Measurements from ENCODE around the gene KLHL8.
"Not testable (repeated sequence)": the region's sequence is repeated elsewhere in the genome, so short reads cannot be mapped to it uniquely, and the experiment has no call there.

KLHL8 gene

DNA sequence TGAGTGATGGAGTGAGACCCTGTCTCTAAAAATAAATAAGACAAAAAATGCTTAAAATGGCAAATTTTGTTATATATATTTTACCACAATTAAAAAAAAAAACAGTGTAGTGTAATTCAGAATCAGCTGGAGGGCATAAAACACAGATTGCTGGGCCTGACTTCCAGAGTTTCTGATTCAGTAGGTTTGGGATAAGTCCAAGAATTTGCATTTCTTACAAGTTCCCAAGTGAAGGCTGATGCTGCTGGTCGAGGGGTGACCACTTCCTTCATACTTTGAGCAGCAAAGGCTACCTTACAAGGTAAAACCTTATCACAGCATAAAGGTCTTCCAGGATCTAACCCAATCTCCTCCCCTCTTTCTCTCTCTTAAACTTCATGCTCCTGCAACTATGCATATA is 40.7 kb downstream of the KLHL8 start:
- DNase-seq (ENCODE audit: low read depth), result no peak

DNA sequence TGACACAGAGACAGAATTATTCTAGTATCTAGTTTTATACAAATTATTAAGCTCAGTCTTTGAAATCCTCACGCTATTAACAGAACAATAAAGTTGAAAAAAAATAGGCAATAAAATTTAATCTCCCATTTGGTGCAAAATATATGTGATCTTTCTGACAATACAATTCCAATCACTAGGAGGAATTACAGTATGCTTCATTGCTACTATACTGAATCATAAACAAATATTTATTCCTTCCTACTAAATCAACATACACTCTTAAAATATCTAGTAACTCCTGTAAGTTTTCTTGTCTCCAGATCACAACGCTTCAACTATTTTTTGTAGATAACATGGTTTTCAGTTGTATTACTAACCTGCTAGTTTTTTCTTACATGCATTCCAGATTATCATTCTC is 45.7 kb downstream of the KLHL8 start:
- DNase-seq (ENCODE audit: low read depth), result no peak

DNA sequence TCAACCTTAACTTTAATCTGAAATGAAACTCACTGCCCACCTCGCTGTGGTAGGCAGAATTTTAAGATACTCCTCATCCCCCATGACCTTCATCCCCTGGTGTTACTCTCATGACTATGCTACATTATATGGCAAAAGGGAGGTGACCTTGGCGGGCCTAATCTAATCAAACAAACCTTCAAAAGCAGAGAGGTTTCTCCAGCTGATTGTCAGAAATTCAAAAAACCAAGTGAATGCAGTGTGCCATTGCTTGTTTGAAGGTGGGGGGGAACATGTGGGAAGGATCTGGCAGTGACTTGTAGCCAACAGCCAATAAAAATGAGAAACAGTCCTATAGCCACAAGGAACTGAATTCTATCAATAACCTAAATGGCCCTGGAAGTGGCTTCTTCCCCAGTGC is 48.5 kb downstream of the KLHL8 start:
- DNase-seq (ENCODE audit: low read depth), result no peak

DNA sequence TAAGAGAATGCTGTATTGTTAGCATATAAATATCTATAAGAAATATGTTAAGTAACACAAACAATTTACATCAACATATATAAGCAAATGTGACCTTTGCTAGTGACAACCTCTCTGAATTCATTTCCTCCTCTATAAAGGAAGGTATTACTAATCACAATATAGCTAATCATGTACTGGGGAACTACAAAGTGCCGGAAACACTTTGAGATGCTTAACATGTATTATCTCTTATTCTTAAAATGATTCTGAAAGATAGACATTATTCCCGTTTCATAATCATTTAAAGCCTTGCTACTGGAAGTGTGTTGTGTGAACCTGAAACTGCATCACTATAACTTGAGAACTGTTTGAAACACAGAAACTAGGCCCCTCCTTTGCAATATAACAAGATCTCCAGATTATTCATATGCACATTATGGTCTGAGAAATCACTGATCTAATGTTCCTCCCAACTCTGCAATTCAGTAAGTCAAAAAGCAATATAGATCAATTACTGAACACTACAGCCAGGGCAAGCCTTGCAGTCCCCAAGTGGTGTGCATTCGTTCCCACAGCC is 54.0 kb downstream of the KLHL8 start:
- DNase-seq (ENCODE audit: low read depth), result no peak

DNA sequence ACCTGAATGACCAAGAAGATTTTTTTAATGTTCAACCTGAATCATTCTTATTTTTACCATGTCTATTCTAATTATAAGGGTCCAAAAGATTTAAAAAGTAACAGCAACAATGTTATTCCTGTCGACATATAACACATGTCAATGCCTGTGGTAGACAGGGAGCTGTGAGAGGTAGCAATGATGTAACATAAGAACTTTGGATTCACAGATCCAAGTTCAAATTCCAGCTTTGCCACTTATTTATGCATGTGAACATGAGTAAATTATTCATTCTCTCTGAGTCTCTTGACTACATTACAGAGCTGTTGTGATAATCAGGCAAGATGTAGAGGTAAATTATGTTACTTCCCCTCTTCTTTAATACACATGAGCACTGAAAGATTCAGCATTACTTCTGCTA is 54.5 kb downstream of the KLHL8 start:
- DNase-seq (ENCODE audit: low read depth), result no peak

DNA sequence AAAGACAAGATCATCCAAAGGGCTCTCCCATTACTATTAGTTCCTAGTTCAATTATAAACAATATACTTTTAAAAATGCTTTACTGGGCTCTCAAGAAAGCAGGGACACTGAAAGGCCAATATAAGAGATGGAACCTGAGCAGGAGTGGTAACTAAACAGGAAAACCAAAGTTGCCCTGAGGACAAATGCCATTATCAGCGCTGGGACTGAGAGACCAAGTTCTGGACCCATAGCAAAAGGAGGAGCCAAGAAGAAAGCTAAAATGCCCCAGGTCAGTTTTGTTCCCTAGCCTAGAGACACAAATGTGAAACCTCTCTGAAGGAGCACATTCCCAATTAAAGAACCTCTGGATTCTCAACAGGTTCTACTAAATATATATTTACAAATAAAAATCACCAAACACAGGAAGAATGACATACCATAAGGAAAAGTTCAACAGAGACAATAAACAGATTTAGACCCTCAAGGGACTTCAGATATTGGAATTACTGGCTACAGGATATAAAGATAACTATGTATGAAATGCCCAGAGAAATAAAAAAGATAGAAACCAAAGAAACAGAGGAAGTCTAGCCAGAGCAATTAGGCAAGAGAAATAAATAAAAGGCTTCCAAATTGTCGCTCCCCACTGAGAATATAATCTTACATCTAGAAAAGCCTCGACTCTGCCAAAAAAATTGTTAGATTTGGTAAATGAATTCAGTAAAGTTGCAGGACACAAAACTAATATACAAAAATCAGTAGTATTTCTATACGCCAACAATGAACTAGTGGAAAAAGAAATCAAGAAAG is 67.1 kb downstream of the KLHL8 start:
- no peak for DNase-seq (ENCODE audit: low read depth)

DNA sequence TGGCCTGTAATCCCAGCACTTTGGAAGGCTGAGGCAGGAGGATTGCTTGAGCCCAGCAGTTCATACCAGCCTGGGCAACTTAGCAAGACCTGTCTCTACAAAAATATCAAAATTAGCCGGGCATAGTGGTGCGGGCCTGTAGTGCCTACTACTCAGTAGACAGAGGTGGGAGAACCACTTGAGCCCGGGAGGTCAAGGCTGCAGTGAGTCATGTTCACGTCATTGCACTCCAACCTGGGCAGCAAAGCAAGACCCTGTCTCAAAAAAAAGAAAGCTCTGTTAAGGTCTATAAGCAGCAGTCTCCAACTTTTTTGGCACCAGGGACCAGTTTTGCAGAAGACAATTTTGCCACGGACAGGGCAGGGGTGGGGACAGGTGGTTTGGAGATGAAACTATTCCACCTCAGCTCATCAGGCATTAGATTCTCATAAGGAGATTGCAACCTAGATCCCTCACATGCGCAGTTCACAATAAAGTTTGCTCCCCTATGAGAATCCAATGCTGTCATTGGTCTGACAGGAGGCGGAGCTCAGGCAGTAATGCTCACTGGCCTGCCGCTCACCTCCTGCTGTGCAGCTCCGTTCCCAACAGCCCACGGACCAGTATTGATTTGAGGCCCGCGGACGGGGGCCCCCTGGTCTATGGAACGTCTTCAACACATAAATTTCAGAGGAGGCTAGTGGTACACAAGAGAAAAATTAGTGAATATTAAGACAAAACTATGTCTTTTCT is 67.9 kb downstream of the KLHL8 start:
- no peak for DNase-seq (ENCODE audit: low read depth)

DNA sequence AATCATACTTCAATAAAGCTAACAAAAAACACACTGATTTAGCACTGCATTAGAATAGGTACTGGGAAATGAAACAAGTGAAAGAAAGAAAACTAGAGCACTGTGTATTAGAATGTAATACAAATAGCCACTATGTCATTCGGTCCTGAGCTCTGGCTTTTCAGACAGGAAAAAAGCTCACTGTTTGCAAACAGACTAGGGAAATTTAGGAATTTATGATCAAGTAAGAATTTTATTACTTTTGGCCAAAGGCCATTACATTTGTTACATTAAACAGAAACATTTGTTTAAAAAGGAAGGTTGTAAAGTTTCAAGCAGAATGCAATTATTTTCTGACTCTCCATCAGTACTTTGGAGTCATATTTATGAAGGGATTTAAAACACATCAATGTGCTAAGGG is 68.7 kb downstream of the KLHL8 start:
- no peak for DNase-seq (ENCODE audit: low read depth)

DNA sequence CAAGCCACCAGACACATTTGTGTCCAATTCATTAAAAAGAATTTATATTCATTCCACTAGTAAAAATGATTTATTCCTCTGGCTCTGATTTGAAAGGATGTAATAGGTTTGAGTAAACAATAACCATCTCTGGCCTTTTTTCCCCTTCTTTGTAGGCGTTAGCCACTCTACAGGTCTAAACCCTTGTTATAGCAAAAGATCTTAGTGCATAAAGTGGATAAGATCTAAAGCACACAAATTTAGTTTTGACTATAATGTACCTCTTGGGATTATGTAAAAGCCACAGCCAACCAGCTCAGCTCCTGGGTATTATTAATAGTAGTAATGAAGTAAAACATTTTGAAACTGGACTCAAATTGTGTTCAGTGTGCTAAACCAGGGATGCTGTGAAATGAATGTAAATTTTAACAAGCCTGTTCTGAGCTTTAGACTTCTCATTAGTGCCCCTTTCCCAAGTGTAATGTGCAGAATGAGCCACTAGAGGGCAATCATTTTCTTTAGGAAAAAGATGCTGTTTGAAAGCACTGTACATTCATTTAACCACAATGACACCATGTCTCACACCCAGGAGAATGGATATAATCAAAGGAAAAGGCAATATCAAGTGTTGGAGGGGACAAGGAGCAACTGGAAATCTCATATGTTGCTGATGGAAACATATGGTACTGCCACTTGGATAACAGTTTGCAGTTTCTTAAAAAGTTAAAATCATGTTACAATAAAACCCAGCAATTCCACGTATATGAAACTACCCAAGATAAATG is 69.7 kb downstream of the KLHL8 start:
- peak; percentile 49 for DNase-seq (ENCODE audit: low read depth)

DNA sequence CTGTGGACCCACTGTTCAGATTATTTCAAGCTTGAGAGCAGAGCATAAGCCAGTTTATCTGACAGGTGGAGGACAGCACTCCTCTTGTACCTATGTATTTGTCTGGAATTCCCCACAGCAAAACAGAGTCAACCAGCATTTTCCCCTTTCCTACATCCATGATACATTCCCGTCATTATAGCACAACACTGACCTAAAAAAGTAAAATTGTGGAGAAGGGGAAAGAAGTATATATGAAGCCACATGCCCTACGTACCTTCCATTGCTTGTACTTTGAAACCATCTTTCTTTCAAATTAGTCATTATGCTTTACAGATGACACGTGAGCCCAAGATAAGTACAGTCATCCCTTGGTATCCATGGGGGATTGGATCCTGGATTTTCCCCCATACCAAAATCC is 73.3 kb downstream of the KLHL8 start:
- no peak for DNase-seq (ENCODE audit: low read depth)

DNA sequence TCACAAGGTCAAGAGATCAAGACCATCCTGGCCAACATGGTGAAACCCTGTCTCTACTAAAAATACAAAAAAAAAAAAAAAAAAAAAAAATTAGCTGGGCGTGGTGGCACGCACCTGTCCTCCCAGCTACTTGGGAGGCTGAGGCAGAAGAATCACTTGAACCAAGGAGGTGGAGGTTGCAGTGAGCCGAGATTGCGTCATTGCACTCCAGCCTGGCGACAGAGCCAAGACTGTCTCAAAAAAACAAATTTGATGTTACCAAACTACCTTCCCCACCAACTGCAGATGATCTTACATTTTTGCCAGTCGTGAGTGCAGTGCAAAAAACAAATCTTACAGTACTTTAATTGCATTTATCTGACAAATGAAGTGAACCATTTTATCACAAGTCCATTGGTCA is 74.5 kb downstream of the KLHL8 start:
- DNase-seq (ENCODE audit: low read depth), result not testable (repeated sequence)

DNA sequence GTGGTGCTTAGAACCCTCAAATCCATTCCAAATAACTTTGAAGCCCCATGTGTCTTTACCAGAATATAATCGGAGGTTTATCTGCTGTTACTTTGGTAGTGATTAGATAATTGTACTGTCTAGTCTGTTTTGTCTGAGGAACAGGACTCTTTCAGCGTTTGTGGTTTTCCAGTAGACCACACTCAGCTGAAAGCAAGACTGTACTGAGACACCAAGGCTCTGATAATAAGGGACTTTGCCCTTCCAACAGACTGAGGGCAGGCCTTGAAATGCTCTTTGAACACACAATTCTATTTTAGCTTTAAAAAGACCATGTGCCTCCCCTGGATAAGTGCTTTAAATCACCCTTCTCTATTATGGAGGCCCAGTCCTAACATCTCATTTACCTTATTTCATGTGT is 76.1 kb downstream of the KLHL8 start:
- DNase-seq (ENCODE audit: low read depth), result no peak

DNA sequence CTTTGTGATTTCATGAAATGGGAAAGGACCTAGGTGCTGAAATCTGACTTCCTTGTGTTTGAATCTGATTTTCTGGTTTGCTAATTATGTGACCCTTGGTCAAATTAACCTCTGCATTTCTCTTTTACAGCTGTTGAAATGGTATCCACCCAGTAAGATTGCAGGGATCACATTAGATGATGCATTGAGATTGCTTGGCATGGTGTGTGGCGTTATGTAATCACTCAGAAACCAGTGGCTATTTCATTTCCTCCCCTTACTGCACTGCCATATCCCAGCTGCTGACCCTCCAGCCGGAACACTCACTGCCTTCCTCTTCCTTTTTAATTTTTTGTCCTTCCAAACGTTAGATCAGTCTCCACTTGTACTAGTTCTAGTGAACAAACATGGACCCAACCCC is 79.0 kb downstream of the KLHL8 start:
- no peak for DNase-seq (ENCODE audit: low read depth)

DNA sequence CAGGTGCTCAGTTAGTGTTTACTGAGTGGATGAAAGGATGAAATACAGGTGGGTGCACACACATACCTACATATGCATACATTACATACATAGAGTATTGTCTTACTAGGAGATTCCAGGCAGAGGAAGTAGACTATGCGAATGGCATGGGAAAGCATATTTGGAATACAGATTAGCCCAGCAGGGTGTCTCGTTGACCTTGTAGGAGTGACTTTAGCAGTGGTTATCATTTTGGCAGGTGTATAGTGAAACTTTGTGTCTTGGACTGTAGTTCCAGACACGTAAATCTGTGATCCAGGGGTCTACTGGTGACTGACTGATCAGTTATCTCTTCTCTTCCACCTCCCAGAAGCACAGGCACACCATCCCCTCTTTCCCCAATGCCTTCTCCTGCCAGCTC is 86.3 kb downstream of the KLHL8 start:
- DNase-seq (ENCODE audit: low read depth), result no peak

DNA sequence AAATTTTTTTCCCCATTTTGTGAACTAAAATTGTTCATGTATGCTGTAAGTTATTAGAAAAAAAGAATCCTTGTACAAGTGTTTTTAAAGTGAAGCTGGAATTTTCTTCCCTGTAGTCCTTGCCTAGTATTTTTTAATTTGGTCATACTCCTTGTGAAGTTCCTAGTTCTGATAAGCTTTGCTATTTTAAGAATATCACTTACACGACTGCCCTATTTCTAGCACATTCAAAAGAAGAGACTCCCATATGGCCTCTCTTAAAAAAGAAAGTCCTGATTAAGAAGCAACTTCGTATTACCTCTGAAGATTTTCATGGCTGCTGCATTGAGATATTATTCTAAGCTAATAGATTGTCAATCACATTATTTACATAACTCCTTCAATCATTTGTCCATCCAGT is 87.2 kb downstream of the KLHL8 start:
- DNase-seq (ENCODE audit: low read depth), result no peak

DNA sequence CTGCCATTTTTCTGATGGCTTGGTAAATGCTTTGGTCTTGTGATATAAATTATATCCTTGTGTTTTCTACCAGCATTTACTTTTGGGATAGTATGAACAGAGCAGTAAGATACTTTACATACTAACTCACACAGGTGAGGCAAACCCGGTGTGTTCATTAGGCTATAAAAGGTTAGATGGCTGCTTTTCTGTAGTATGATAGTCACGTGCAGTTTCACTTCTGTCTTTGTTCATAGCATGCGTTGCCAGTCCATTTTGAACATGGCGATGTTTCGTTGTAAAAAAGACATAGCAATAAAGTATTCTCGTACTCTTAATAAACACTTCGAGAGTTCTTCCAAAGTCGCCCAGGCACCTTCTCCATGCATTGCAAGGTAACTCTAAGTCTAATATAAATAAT is 88.4 kb downstream of the KLHL8 start:
- no peak for DNase-seq (ENCODE audit: low read depth)

DNA sequence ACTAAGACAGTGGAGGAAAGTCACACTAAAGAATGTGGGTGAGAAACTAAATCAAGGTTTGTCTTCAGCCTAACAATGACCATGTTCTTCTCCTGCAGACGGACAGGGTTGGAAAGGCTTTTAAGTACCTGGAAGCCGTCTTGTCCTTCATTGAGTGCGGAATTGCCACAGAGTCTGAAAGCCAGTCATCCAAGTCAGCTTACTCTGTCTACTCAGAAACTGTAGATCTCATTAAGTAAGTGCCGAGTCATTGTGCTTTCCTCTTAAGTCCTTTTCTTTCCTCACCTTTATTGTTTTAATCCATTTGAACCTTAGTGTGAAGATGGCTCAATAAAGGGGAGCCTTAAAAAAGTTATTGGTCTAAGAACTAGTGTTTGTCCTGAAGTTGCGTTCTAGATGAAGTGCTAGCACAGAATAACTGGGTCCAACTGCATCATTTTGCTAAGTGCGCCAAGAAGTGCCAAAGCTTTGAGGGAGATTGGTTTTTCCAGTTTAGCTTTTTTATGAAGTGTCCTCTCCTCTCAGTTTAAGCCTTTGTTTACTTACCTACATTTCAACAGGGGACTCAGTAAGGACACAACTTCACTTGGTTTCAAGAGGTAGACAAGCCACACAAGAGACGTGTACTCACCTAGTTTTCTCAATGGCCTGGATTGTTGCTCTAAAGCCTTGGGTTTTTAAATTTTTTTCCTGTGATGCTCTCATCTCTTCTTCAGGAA is 89.3 kb downstream of the KLHL8 start:
- DNase-seq (ENCODE audit: low read depth), result no peak

DNA sequence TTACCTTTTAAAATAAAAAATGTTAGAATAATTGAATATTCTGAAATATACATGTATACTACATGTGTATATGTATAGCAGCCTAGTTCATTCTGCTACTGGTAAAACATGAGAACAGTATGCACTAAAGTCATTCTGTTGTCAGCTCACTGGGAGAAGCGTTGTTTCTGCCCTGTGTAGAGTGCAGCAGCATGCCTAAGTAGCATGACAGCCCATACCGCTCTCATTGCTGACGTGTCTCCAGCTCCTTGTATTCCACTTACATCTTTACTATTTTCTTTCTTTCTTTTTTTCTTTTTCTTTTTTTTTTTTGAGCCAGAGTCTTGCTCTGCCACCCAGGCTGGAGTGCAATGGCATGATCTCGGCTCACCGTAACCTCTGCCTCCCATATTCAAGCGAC is 90.7 kb downstream of the KLHL8 start:
- no peak for DNase-seq (ENCODE audit: low read depth)

DNA sequence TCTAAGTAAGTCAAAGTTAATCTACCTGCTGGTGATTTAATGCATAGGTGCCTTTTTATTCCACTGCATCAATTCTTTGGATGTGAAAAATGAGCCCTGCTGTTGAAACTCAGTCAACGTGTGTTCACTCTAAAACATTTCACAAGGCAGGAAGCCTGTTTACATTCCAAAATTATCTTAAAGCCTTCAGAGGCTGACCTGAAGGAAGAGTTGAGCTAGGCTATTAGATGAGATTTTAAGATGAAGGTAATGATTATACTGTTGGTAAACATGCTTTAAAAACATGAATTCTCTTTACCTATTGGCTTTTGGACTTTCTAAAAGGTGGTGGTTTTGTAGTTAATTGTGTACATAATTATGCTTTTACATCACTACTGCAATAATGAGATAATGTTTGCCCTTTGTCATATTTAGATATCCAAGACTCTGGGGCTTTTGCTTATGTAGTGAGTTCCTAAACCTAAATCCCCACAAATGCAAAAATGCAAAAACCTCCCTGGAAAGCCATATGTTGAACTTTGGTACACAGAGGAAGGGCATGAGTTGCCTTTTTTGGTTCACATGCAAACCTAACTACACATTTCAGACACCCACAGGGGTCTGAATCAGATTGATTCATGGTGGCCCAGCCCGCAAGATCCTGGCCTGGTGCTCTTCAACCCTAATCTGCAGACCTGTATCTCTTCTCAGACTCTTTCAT is 92.3 kb downstream of the KLHL8 start:
- DNase-seq (ENCODE audit: low read depth), result no peak

DNA sequence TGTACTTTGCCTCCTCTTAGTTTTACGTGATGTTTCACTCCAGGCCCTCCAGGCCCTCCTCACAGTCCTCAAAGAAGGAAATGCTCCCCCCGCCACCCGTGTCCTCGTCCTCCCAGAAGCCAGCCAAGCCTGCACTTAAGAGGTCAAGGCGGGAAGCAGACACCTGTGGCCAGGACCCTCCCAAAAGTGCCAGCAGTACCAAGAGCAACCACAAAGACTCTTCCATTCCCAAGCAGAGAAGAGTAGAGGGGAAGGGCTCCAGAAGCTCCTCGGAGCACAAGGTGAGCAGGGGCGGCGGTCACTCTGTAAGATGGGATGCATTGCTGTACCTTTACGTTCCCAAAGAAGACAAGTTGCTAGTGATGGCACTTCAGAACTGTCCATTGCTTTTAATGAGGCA is 94.4 kb downstream of the KLHL8 start:
- DNase-seq (ENCODE audit: low read depth), result no peak

DNA sequence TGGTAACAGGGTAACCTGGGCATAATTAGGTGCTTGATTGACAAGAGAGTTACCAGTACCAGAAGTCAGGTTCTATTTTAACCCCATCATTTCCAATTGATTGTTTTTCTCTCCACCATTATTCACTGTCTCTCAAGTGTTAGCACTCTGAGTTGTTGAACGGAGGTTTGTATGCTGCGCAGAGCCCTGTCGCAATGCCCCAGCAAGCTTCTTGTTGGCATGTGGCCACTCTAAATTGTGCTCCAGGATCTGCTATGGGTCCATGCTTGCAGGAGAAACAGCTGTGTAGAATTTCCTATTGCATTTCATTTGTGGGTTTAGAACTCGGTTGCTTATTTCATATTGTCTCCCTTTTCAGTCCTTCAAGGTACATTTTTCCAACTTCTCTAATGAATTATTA is 98.2 kb downstream of the KLHL8 start:
- no peak for DNase-seq (ENCODE audit: low read depth)

Measured in HS-5 (cell line).